OCI-LY3 (cell line): ENCODE measurements around the gene STK4.

Experiments used
- EZH2phosphoT487 ChIP-seq: fragments of 200-600 bp; shearing (Covaris generic); IDR thresholded peaks from 2 replicates; pipeline ENCODE4 v1.6.1; 2018; ENCODE audit warnings: antibody characterized with exemption, mixed run types, low read depth
- TF ChIP-seq, protein P1 (sequence below): fragments of 200-600, 300-600 bp; sonication (generic); IDR thresholded peaks from 2 replicates; pipeline ENCODE4 v1.5.1; 2014; ENCODE audit warnings: antibody characterized with exemption, low read length, low read depth

GRCh38 chr20:44938637-44939036 lies 27.7 kb upstream of the STK4 start:
- TF ChIP-seq, protein P1, sequence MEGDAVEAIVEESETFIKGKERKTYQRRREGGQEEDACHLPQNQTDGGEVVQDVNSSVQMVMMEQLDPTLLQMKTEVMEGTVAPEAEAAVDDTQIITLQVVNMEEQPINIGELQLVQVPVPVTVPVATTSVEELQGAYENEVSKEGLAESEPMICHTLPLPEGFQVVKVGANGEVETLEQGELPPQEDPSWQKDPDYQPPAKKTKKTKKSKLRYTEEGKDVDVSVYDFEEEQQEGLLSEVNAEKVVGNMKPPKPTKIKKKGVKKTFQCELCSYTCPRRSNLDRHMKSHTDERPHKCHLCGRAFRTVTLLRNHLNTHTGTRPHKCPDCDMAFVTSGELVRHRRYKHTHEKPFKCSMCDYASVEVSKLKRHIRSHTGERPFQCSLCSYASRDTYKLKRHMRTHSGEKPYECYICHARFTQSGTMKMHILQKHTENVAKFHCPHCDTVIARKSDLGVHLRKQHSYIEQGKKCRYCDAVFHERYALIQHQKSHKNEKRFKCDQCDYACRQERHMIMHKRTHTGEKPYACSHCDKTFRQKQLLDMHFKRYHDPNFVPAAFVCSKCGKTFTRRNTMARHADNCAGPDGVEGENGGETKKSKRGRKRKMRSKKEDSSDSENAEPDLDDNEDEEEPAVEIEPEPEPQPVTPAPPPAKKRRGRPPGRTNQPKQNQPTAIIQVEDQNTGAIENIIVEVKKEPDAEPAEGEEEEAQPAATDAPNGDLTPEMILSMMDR = no peak
- TF ChIP-seq EZH2phosphoT487 = no peak
